Glutamatergic neuron (in vitro differentiated cells): ENCODE measurements around the gene FAM124A. TPM values are rescaled to one million over a fixed set of nuclear protein-coding genes. Genes with fewer than 3 reads are reported as not detected.

Experiments used
- DNase-seq: peaks from one replicate; pipeline ENCODE4 v3.0.0; 2022
- H3K27ac Mint-ChIP-seq: one replicate; pipeline ENCODE4 v1.8.0; 2020; ENCODE audit warnings: mild to moderate bottlenecking, mixed read lengths, inconsistent platforms; ENCODE audit not compliant: unreplicated experiment
- H3K27me3 Mint-ChIP-seq: one replicate; pipeline ENCODE4 v1.8.0; 2020; ENCODE audit warnings: mild to moderate bottlenecking, moderate library complexity, mixed read lengths, inconsistent platforms; ENCODE audit not compliant: unreplicated experiment
- H3K36me3 Mint-ChIP-seq: one replicate; pipeline ENCODE4 v1.8.0; 2020; ENCODE audit warnings: mild to moderate bottlenecking, mixed read lengths, inconsistent platforms; ENCODE audit not compliant: unreplicated experiment
- H3K4me1 Mint-ChIP-seq: one replicate; pipeline ENCODE4 v1.8.0; 2020; ENCODE audit warnings: mild to moderate bottlenecking, low read depth, mixed read lengths, inconsistent platforms; ENCODE audit not compliant: unreplicated experiment
- H3K4me3 Mint-ChIP-seq: one replicate; pipeline ENCODE4 v1.8.0; 2020; ENCODE audit warnings: mild to moderate bottlenecking, mixed read lengths, inconsistent platforms; ENCODE audit not compliant: unreplicated experiment
- H3K9me3 Mint-ChIP-seq: one replicate; pipeline ENCODE4 v1.8.0; 2020; ENCODE audit warnings: mild to moderate bottlenecking, moderate library complexity, mixed read lengths, inconsistent platforms; ENCODE audit not compliant: unreplicated experiment
- total RNA-seq: library from RNA; stranded (reverse); fragmentation: NEBNext Ultra II Directional; extraction: Animal tissue kit (Norgen Biotek cat#: 25700); gene quantifications from one replicate; pipeline ENCODE4 v1.2.1, GENCODE V29; 2021; ENCODE audit not compliant: unreplicated experiment
- TF ChIP-seq, protein P1 (sequence below): fragments of 200-600 bp; sonication (generic); IDR thresholded peaks from one replicate; pipeline ENCODE4 v1.5.0; 2021; ENCODE audit not compliant: partially characterized antibody, unreplicated experiment

Gene FAM124A
- total RNA-seq, 1 donor from 2014 or later: 3.7 TPM

DNA sequence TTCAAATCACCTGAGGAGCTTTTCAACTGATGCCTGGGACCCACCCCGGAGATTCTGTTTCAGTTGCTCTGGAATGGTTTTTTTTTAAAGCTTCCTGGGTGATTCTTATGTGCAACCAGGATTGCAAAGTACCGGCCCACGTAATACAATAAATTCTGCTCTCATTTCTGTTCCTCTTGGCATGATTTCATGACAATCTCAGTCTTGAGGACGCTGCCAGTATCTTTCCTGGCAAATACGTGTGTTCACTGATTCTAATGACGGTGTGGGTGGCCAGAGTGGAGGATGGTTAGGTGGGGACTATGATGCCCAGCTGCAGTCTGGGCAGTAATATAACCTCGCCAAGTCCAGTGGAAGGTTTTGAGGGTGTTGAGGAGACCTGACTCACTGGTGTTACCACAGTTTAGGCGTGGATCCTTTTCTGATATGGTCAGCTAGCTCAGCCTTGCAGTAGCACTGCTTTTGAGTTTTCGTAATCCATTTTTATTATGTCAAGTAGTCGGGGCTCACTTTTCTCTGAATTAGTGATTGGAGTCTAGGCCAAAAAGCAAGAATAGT, 49.4 kb downstream of the FAM124A start:
- Mint-ChIP-seq H3K9me3 (no peaks in the 10 kb centered on the region), H3K4me1 (peaks cover 4% of the 10 kb centered on the region), H3K27ac (no peak overlapping the region), H3K27me3 (peaks cover 3% of the 10 kb centered on the region), H3K4me3 (no peak overlapping the region), H3K36me3 (no peaks in the 10 kb centered on the region)
- TF ChIP-seq, protein P1, sequence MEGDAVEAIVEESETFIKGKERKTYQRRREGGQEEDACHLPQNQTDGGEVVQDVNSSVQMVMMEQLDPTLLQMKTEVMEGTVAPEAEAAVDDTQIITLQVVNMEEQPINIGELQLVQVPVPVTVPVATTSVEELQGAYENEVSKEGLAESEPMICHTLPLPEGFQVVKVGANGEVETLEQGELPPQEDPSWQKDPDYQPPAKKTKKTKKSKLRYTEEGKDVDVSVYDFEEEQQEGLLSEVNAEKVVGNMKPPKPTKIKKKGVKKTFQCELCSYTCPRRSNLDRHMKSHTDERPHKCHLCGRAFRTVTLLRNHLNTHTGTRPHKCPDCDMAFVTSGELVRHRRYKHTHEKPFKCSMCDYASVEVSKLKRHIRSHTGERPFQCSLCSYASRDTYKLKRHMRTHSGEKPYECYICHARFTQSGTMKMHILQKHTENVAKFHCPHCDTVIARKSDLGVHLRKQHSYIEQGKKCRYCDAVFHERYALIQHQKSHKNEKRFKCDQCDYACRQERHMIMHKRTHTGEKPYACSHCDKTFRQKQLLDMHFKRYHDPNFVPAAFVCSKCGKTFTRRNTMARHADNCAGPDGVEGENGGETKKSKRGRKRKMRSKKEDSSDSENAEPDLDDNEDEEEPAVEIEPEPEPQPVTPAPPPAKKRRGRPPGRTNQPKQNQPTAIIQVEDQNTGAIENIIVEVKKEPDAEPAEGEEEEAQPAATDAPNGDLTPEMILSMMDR: no peak
- DNase-seq: no peak

DNA sequence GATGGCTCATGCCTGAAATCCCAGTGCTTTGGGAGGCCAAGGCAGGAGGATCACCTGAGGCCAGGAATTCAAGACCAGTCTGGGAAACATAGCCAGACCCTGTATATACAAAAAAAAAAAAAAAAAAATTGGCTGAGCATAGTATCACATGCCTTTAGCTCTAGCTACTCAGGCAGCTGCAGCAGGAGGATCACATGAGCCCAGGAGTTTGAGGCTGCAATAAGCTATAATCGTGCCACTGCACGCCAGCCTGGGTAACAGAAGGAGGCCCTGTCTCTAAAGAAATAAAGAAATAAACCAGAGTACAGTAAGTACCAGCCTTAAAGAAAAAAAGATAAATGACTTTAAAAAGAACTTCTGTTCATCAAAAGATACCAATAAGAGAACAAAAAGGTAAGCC, 52.9 kb downstream of the FAM124A start:
- H3K4me3 Mint-ChIP-seq: no peak overlapping the region
- no peaks in the 10 kb centered on the region for H3K9me3 Mint-ChIP-seq
- no peak overlapping the region for H3K27ac Mint-ChIP-seq
- peaks cover 5% of the 10 kb centered on the region for H3K27me3 Mint-ChIP-seq
- TF ChIP-seq, protein P1: no peak
- H3K36me3 Mint-ChIP-seq: no peaks in the 10 kb centered on the region
- no peak for DNase-seq
- H3K4me1 Mint-ChIP-seq: peaks cover 2% of the 10 kb centered on the region

DNA sequence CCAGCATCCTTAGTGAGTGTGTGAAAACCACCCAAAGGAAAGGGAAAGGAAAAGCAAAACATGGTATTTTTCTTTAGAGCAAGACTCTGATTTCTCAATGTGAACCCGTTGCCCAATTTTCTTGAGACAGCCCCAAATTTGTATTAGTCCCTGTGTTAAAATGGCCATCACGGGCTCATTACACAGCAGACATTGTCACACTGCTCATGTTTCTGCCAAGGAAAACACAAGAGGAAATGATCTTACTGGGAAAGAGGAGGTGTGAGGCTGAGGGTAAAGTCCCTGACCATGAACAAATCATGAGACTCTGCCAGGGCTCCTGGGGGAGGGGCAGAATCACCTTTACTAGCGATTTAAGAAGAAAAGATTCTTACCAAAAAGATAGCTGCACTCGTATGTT, 54.4 kb downstream of the FAM124A start:
- Mint-ChIP-seq H3K27me3 (peaks cover 5% of the 10 kb centered on the region), H3K27ac (no peak overlapping the region), H3K9me3 (no peaks in the 10 kb centered on the region)

DNA sequence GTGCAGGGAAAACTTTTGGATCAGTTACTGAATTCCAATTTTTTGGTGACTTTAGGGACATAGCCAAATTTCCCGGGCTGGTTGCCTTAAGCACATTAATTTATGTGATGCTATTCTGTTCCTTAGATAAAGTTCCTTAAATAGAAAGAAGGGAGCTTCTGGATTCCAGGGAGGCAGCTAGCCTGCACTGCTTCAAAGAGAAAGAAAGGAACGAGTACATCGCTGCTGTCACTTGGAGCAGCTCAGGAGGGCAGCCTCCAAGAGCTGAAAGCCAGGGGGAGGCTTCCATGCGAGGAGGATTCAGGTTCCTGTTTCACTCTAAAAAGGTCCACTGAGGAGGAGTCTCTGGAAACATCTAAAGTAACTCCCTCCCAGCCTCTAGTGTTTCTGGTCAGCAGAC, 55.7 kb downstream of the FAM124A start:
- Mint-ChIP-seq H3K4me1 (peaks cover 2% of the 10 kb centered on the region), H3K9me3 (no peaks in the 10 kb centered on the region), H3K36me3 (no peaks in the 10 kb centered on the region), H3K27me3 (peaks cover 3% of the 10 kb centered on the region), H3K27ac (no peak overlapping the region), H3K4me3 (no peak overlapping the region)
- TF ChIP-seq, protein P1: no peak
- DNase-seq: no peak

More for the DNA sequence above, 54.4 kb downstream of the FAM124A start:
- H3K4me3 Mint-ChIP-seq: no peak overlapping the region
- no peaks in the 10 kb centered on the region for H3K36me3 Mint-ChIP-seq
- no peak for DNase-seq
- H3K4me1 Mint-ChIP-seq: peaks cover 4% of the 10 kb centered on the region
- TF ChIP-seq, protein P1: no peak

DNA sequence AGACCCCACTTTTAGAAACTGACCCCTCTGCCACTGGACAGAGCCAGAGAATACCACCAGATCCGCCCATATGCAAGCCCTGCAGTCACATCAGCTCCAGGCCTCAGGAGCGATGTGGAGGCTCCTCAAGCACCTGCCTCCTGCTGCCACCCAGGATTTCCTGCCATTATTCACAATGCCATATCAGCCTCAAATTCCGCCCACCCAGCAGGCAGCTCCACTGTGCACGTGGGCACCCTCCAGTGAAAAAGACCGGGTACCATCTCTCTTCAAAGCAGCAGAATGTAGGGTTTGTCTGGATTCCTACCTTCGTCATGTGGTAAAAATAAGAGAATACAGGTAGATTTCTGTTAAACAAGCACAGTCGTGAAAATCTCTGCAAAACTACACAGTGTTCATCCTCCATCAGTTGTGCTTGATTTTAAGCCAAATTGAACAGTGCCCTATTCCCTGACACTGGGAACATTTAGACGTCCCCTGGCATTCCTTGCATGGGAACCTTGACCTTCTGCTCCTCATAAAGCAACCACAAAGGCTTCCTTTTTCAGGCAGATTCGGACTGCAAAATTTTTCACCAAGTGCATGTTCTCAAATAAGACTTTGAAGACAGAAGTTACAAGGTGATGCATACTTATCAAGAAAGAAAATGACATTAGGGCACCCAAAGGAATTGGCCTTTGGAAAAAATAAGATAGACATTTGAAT, 56.4 kb downstream of the FAM124A start:
- no peaks in the 10 kb centered on the region for H3K36me3 Mint-ChIP-seq
- DNase-seq: no peak
- H3K9me3 Mint-ChIP-seq: no peaks in the 10 kb centered on the region
- H3K4me1 Mint-ChIP-seq: peaks cover 2% of the 10 kb centered on the region
- H3K27ac Mint-ChIP-seq: no peak overlapping the region
- TF ChIP-seq, protein P1: no peak
- H3K4me3 Mint-ChIP-seq: no peak overlapping the region
- H3K27me3 Mint-ChIP-seq: peaks cover 3% of the 10 kb centered on the region
